Body of pancreas (tissue), 4 donors: ENCODE results near the gene DNAJC17. TPM values are rescaled to one million over a fixed set of nuclear protein-coding genes. Genes with fewer than 3 reads are reported as not detected.

Source experiments
- ATAC-seq: fragments of 150-250 bp; one replicate; pipeline ENCODE4 v1.9.1; 2016
- DNase-seq, 4 donors: peaks; one replicate each; pipeline ENCODE4 v3.0.0-alpha.2; 2019
- H3K27ac ChIP-seq, 4 donors: fragments of 200-600 bp; sonication (generic); 1 replicate in 3 of 4; 2 replicates in 1 of 4; pipeline versions ENCODE4 v1.5.1 to v1.6.1; 2016 to 2019; ENCODE audit warnings: mild to moderate bottlenecking in 1 of 4, mixed read lengths in 1 of 4, moderate library complexity in 1 of 4
- H3K27me3 ChIP-seq, 2 donors: fragments of 200-600 bp; sonication (generic); one replicate each; pipeline ENCODE4 v1.6.0; 2016; ENCODE audit warnings: mild to moderate bottlenecking in 1 of 2
- H3K36me3 ChIP-seq, 2 donors: fragments of 200-600 bp; sonication (generic); replicated peaks in 1 of 2; 2 replicates each; pipeline ENCODE4 v1.5.1; 2016; ENCODE audit warnings: low read depth in 2 of 2; ENCODE audit not compliant: insufficient read depth in 1 of 2
- H3K4me1 ChIP-seq: fragments of 200-600 bp; sonication (generic); one replicate; pipeline ENCODE4 v1.6.0; 2016
- H3K4me3 ChIP-seq, 2 donors: fragments of 200-600 bp; sonication (generic); 1 replicate in 1 of 2; 2 replicates in 1 of 2; pipeline ENCODE4 v1.5.1; 2016 to 2019
- H3K9me3 ChIP-seq, 3 donors: fragments of 200-600 bp; sonication (generic); 1 replicate in 2 of 3; 2 replicates in 1 of 3; pipeline ENCODE4 v1.5.1; 2016
- CTCF ChIP-seq, 7 experiments: fragments of 450-650 bp in 4 of 7; fragments of 200-600 bp in 3 of 7; sonication (generic) in 3 of 7; IDR thresholded peaks; one replicate each; pipeline ENCODE4 v1.5.1; 2016 to 2019; ENCODE audit warnings: antibody characterized with exemption in 7 of 7
- POLR2A ChIP-seq, 3 donors: fragments of 450-650 bp; IDR thresholded peaks; one replicate each; pipeline ENCODE4 v1.6.1; 2016; ENCODE audit warnings: antibody characterized with exemption in 3 of 3, mild to moderate bottlenecking in 2 of 3
- WGBS, 2 donors: methylation state at CpG; one replicate each; pipeline ENCODE4 v1.1.5; 2017; 5-methylcytosine and 5-hydroxymethylcytosine counted together
- intact Hi-C: fragments of 100-400 bp; cut with DNase I; formaldehyde crosslinking; loops from one replicate; pipeline ENCODE4 v1.15.1; 2023
- total RNA-seq, 2 donors: library from RNA; depleted of rRNA; stranded (reverse); fragments of >200 nt; gene quantifications; one replicate each; pipeline ENCODE4 v1.1.0, GENCODE V29; 2016

DNAJC17 gene
- total RNA-seq, 2 donors from 2014 or later, result 18.7 to 36.6 TPM

GRCh38 chr15:40772014-40772413 is 35.3 kb downstream of the DNAJC17 start:
- ATAC-seq, result no peak
- WGBS, 2 donors, result 91% methylated on average over 12 to 13 of the region's 13 CpGs

GRCh38 chr15:40771242-40771641 is 36.0 kb downstream of the DNAJC17 start:
- intact Hi-C loops, result loop anchor here (10.0 kb wide), 1 partner anchor 76 kb away; the partner anchor contains the start of gene RAD51
- DNase-seq, result no peak
- H3K4me3 ChIP-seq, result no peak overlapping the region
- H3K27me3 ChIP-seq, result no peaks in the 10 kb centered on the region
- H3K36me3 ChIP-seq, result peaks cover under 1 to 21% of the 10 kb centered on the region in 2 donors
- no peak overlapping the region for H3K27ac ChIP-seq
- no peaks in the 10 kb centered on the region for H3K4me1 ChIP-seq
- no peak for ATAC-seq
- TF ChIP-seq POLR2A (IDR thresholded peaks at IDR 0.05) (no peak), CTCF (IDR thresholded peaks at IDR 0.05) (no peak)
- 95 to 100% methylated on average over 2 to 5 of the region's 5 CpGs for WGBS, 2 donors
- H3K9me3 ChIP-seq, result no peaks in the 10 kb centered on the region

More at GRCh38 chr15:40772014-40772413, 35.3 kb downstream of the DNAJC17 start:
- intact Hi-C loops, result loop anchor here (10.0 kb wide), 1 partner anchor 77 kb away; the partner anchor contains the start of gene RAD51
- no peak for TF ChIP-seq CTCF (IDR thresholded peaks at IDR 0.05)
- TF ChIP-seq POLR2A (IDR thresholded peaks at IDR 0.05), result no peak
- Histone ChIP-seq H3K27ac (no peak overlapping the region), H3K9me3 (no peaks in the 10 kb centered on the region), H3K4me3 (no peak overlapping the region), H3K36me3 (peaks cover 8 to 21% of the 10 kb centered on the region in 2 donors), H3K27me3 (no peaks in the 10 kb centered on the region), H3K4me1 (no peaks in the 10 kb centered on the region)
- no peak for DNase-seq

- intact Hi-C loops, result loop anchor here (10.0 kb wide), 1 partner anchor 75 kb away; the partner anchor contains the start of gene RAD51
- Histone ChIP-seq H3K27me3 (no peaks in the 10 kb centered on the region), H3K9me3 (no peaks in the 10 kb centered on the region), H3K36me3 (peaks cover 0 to 12% of the 10 kb centered on the region in 2 donors), H3K27ac (peak overlapping the region in 3 of 4 donors; percentile 26 to 46 (median 31)), H3K4me3 (no peak overlapping the region), H3K4me1 (peaks cover 7% of the 10 kb centered on the region)
- ATAC-seq, result no peak
- WGBS, 2 donors, result 63 to 77% methylated on average over 2 to 12 of the region's 17 CpGs
- no peak for DNase-seq
- TF ChIP-seq POLR2A (IDR thresholded peaks at IDR 0.05) (no peak), CTCF (IDR thresholded peaks at IDR 0.05) (no peak)
These were observed 37.0 kb downstream of the DNAJC17 start for GRCh38 chr15:40770147-40770721.

- Histone ChIP-seq H3K27ac (peak within 1 kb of the TSS; percentile 13 to 46 (median 32)), H3K27me3 (no peaks in the 10 kb centered on the region), H3K36me3 (peaks cover 0 to 7% of the 10 kb centered on the region in 2 donors), H3K9me3 (no peaks in the 10 kb centered on the region), H3K4me3 (no peak within 1 kb of the TSS), H3K4me1 (peaks cover 14% of the 10 kb centered on the region)
- intact Hi-C loops, result loop anchor here (10.0 kb wide), 1 partner anchor 75 kb away; the partner anchor contains the start of gene RAD51
- no peak for TF ChIP-seq CTCF (IDR thresholded peaks at IDR 0.05)
- TF ChIP-seq POLR2A (IDR thresholded peaks at IDR 0.05), result no peak
- peak; percentile 30 for ATAC-seq
- peak in 3 of 4 donors; percentile 32 to 55 (median 55) for DNase-seq
- WGBS, 2 donors, result 49 to 75% methylated on average over 16 to 23 of the region's 28 CpGs
These were observed 37.8 kb downstream of the DNAJC17 start, which contains the start of gene C15orf62 for GRCh38 chr15:40769274-40770146. C15orf62 (plus strand) TSS chr15:40769980; CDS start chr15:40770496, 516 bp downstream.
